OCI-LY3 (cell line): Measurements from ENCODE around the gene STMN3.
"Not testable (repeated sequence)": the region's sequence is repeated elsewhere in the genome, so short reads cannot be mapped to it uniquely, and the experiment has no call there.

Experiments used
- H2AFZ ChIP-seq: fragments of 200-600, 300-600 bp; shearing (Covaris generic); 2 replicates; pipeline ENCODE4 v1.6.0; 2014; ENCODE audit warnings: antibody characterized with exemption, low read depth, low read length
- H3K27ac ChIP-seq: fragments of 200-600, 300-600 bp; sonication (generic); 2 replicates; pipeline ENCODE4 v1.5.1; 2014; ENCODE audit warnings: mild to moderate bottlenecking, low read length, moderate library complexity, mixed read lengths
- H3K27me3 ChIP-seq: fragments of 200-600, 300-600 bp; sonication (generic); 2 replicates; pipeline ENCODE4 v1.6.1; 2014; ENCODE audit warnings: low read depth, low read length, mixed read lengths
- H3K36me3 ChIP-seq: fragments of 200-600, 300-600 bp; sonication (generic); replicated peaks from 2 replicates; pipeline ENCODE3; 2014; ENCODE audit warnings: low read depth, low read length, mixed read lengths
- H3K4me1 ChIP-seq: fragments of 300-600, 200-600 bp; sonication (generic); 2 replicates; pipeline ENCODE4 v1.6.1; 2014; ENCODE audit warnings: low read length, mixed read lengths
- H3K4me2 ChIP-seq: fragments of 200-600, 300-600 bp; sonication (generic); 2 replicates; pipeline ENCODE4 v1.6.1; 2014; ENCODE audit warnings: low read length, mixed read lengths
- H3K4me3 ChIP-seq: fragments of 300-600, 200-600 bp; sonication (generic); 2 replicates; pipeline ENCODE4 v1.5.1; 2014; ENCODE audit warnings: antibody characterized with exemption, mild to moderate bottlenecking, low read length, moderate library complexity
- H3K79me2 ChIP-seq: fragments of 300-600, 200-600 bp; shearing (Covaris generic); 2 replicates; pipeline ENCODE4 v1.6.1; 2014; ENCODE audit warnings: mild to moderate bottlenecking, low read length, mixed read lengths
- H3K9ac ChIP-seq: fragments of 300-600, 200-600 bp; shearing (Covaris generic); 2 replicates; pipeline ENCODE4 v1.6.0; 2014; ENCODE audit warnings: mild to moderate bottlenecking, low read length, moderate library complexity
- H3K9me3 ChIP-seq: fragments of 200-600, 300-600 bp; shearing (Covaris generic); 2 replicates; pipeline ENCODE4 v1.6.1; 2014; ENCODE audit warnings: low read length, mixed read lengths; ENCODE audit not compliant: insufficient read depth
- H4K20me1 ChIP-seq: fragments of 200-600, 300-600 bp; sonication (generic); 2 replicates; pipeline ENCODE4 v1.6.1; 2016; ENCODE audit warnings: low read length, mixed read lengths; ENCODE audit not compliant: insufficient read depth
- CTCF ChIP-seq: fragments of 200-600, 300-600 bp; sonication (generic); IDR thresholded peaks from 2 replicates; pipeline ENCODE4 v1.5.1; 2014; ENCODE audit warnings: antibody characterized with exemption, low read length, low read depth
- EZH2phosphoT487 ChIP-seq: fragments of 200-600 bp; shearing (Covaris generic); IDR thresholded peaks from 2 replicates; pipeline ENCODE4 v1.6.1; 2018; ENCODE audit warnings: antibody characterized with exemption, mixed run types, low read depth

The STMN3 gene

GRCh38 chr20:63618291-63618980 lies 34.8 kb downstream of the STMN3 start:
- TF ChIP-seq EZH2phosphoT487 (no peak), CTCF (no peak)
- Histone ChIP-seq H3K4me1 (no peaks in the 10 kb centered on the region), H3K4me2 (no peak overlapping the region), H3K4me3 (no peak overlapping the region), H2AFZ (no peak overlapping the region), H4K20me1 (peaks cover 22% of the 10 kb centered on the region; the same call in 1 of the 2 replicates), H3K36me3 (peaks cover 20% of the 10 kb centered on the region), H3K27ac (no peak overlapping the region), H3K79me2 (peaks cover 37% of the 10 kb centered on the region), H3K9ac (no peak overlapping the region), H3K27me3 (no peaks in the 10 kb centered on the region), H3K9me3 (no peaks in the 10 kb centered on the region)

- H3K9me3 ChIP-seq = no peaks in the 10 kb centered on the region
- TF ChIP-seq CTCF = no peak
- TF ChIP-seq EZH2phosphoT487 = no peak
- no peaks in the 10 kb centered on the region for H3K27me3 ChIP-seq
- H3K4me2 ChIP-seq = no peak overlapping the region
- no peak overlapping the region for H3K27ac ChIP-seq
- peaks cover 22% of the 10 kb centered on the region; the same call in 1 of the 2 replicates for H4K20me1 ChIP-seq
- no peaks in the 10 kb centered on the region for H3K4me1 ChIP-seq
- H2AFZ ChIP-seq = no peak overlapping the region
- peaks cover 20% of the 10 kb centered on the region for H3K36me3 ChIP-seq
- peaks cover 31% of the 10 kb centered on the region for H3K79me2 ChIP-seq
- H3K9ac ChIP-seq = no peak overlapping the region
- no peak overlapping the region for H3K4me3 ChIP-seq
These were observed 35.4 kb downstream of the STMN3 start for GRCh38 chr20:63617876-63618265.

- H4K20me1 ChIP-seq = peaks cover 21% of the 10 kb centered on the region; the same call in 1 of the 2 replicates
- no peak overlapping the region for H3K4me3 ChIP-seq
- no peaks in the 10 kb centered on the region for H3K9me3 ChIP-seq
- no peak overlapping the region for H3K4me2 ChIP-seq
- no peak overlapping the region for H3K9ac ChIP-seq
- peaks cover 20% of the 10 kb centered on the region for H3K36me3 ChIP-seq
- H3K79me2 ChIP-seq = peaks cover 28% of the 10 kb centered on the region
- no peak overlapping the region for H2AFZ ChIP-seq
- TF ChIP-seq EZH2phosphoT487 (no peak), CTCF (no peak)
- H3K27ac ChIP-seq = no peak overlapping the region
- H3K4me1 ChIP-seq = no peaks in the 10 kb centered on the region
- H3K27me3 ChIP-seq = no peaks in the 10 kb centered on the region
These were observed 35.9 kb downstream of the STMN3 start for GRCh38 chr20:63617092-63617875.

- H3K27ac ChIP-seq, H4K20me1 ChIP-seq, H3K4me1 ChIP-seq, H3K9me3 ChIP-seq, H3K9ac ChIP-seq, H3K27me3 ChIP-seq, H3K4me2 ChIP-seq, H2AFZ ChIP-seq, H3K4me3 ChIP-seq: not testable (repeated sequence)
- TF ChIP-seq CTCF = peak; percentile 11; the same call in 1 of the 2 replicates
- Histone ChIP-seq H3K79me2 (peaks cover 15% of the 10 kb centered on the region; the same call in 1 of the 2 replicates), H3K36me3 (peaks cover 26% of the 10 kb centered on the region)
These were observed 39.2 kb downstream of the STMN3 start for GRCh38 chr20:63613863-63614594.
